A549 (cell line): Measurements from ENCODE around the gene FAM219A. TPM values are rescaled to one million over a fixed set of nuclear protein-coding genes. Genes with fewer than 3 reads are reported as not detected.

Source experiments
- ATAC-seq, 2 experiments: fragments of 200-7000 bp in 1 of 2; fragments of >200 bp in 1 of 2; cut with Nextera tagmentation in 1 of 2; cut with Tn5 transposase in 1 of 2; 3 replicates each; pipeline versions ENCODE4 v1.8.0 to v1.9.1; 2018 to 2020; ENCODE audit warnings: mild to moderate bottlenecking in 1 of 2, moderate library complexity in 1 of 2
- CTCF ChIA-PET: fragments of 300-600 bp; sonication (Branson Sonifier 250); formaldehyde crosslinking; extraction: SDS; loops from one replicate; lab custom pipeline; 2021; ENCODE audit warnings: antibody characterized with exemption, inconsistent platforms; lab: Yijun Ruan, JAX
- POLR2A ChIA-PET: fragments of 350-600 bp; formaldehyde crosslinking; extraction: SDS; loops from one replicate; lab custom pipeline; 2021; ENCODE audit warnings: antibody characterized with exemption, inconsistent platforms; lab: Yijun Ruan, JAX
- DNase-seq, 2 experiments: peaks; one replicate each; pipeline versions ENCODE4 v3.0.0 to v3.0.0-alpha.2; 2011 to 2016; ENCODE audit warnings: low read depth in 1 of 2, low spot score in 1 of 2
- FAIRE-seq: peaks from 2 replicates; lab custom pipeline; 2011; peaks lifted over from hg19 to GRCh38; lab: Jason Lieb, UNC
- H3K27ac ChIP-seq, 2 experiments: fragments of >200 bp; sonication (Bioruptor Twin); formaldehyde crosslinking; 3 replicates each; pipeline ENCODE4 v1.5.1; 2016 to 2017
- H3K4me1 ChIP-seq: fragments of >200 bp; sonication (Bioruptor Twin); formaldehyde crosslinking; 3 replicates; pipeline ENCODE4 v1.6.1; 2016
- H3K4me2 ChIP-seq: fragments of >200 bp; sonication (Bioruptor Twin); formaldehyde crosslinking; 3 replicates; pipeline ENCODE4 v1.6.1; 2016
- H3K4me3 ChIP-seq: fragments of >200 bp; sonication (Bioruptor Twin); formaldehyde crosslinking; 3 replicates; pipeline ENCODE4 v1.5.1; 2016
- H3K9me3 ChIP-seq: fragments of >200 bp; sonication (Bioruptor Twin); formaldehyde crosslinking; 3 replicates; pipeline ENCODE4 v1.6.1; 2016
- CBX2 ChIP-seq: fragments of 200-600 bp; sonication (generic); IDR thresholded peaks from 2 replicates; pipeline ENCODE4 v1.6.1; 2016; ENCODE audit warnings: low read depth, mild to moderate bottlenecking, borderline replicate concordance
- CHD4 ChIP-seq: fragments of 200-600 bp; sonication (generic); IDR thresholded peaks from 2 replicates; pipeline ENCODE4 v1.6.1; 2016; ENCODE audit warnings: antibody characterized with exemption, mild to moderate bottlenecking, borderline replicate concordance
- EHMT2 ChIP-seq: fragments of 200-600 bp; sonication (generic); IDR thresholded peaks from 2 replicates; pipeline ENCODE4 v1.6.1; 2016; ENCODE audit warnings: antibody characterized with exemption, low read depth, mild to moderate bottlenecking, moderate library complexity
- ELK1 ChIP-seq: fragments of 150-350 bp; IDR thresholded peaks from 2 replicates; pipeline ENCODE4 v1.6.1; 2014; ENCODE audit warnings: low read depth, mild to moderate bottlenecking, low read length
- EP300 ChIP-seq, 2 experiments: fragments of >200 bp; sonication (Bioruptor Twin); formaldehyde crosslinking; IDR thresholded peaks; 2 replicates in 1 of 2; 3 replicates in 1 of 2; pipeline ENCODE4 v1.6.1; 2016 to 2017
- FOSB ChIP-seq: fragments of 250-450 bp; sonication (Bioruptor Pico); IDR thresholded peaks from 2 replicates; pipeline ENCODE4 v1.5.0; 2020; ENCODE audit warnings: mild to moderate bottlenecking, moderate library complexity
- FOSL2 ChIP-seq, 2 experiments: fragments of 450-650 bp in 1 of 2; fragments of >200 bp in 1 of 2; sonication (Bioruptor Twin) in 1 of 2; formaldehyde crosslinking; IDR thresholded peaks; 2 replicates each; pipeline versions ENCODE4 v1.5.0 to v1.6.1; 2016 to 2020; ENCODE audit warnings: mild to moderate bottlenecking in 1 of 2, moderate library complexity in 1 of 2
- FOXS1 ChIP-seq: fragments of 250-450 bp; sonication (Bioruptor Pico); IDR thresholded peaks from 2 replicates; pipeline ENCODE4 v1.5.0; 2020; ENCODE audit warnings: mild to moderate bottlenecking, moderate library complexity
- HEYL ChIP-seq: fragments of 250-450 bp; sonication (Bioruptor Pico); IDR thresholded peaks from 2 replicates; pipeline ENCODE4 v1.8.0; 2021; ENCODE audit warnings: mild to moderate bottlenecking, moderate library complexity
- HOXA7 ChIP-seq: fragments of 250-450 bp; sonication (Bioruptor Pico); IDR thresholded peaks from 2 replicates; pipeline ENCODE4 v1.5.0; 2020; ENCODE audit warnings: mild to moderate bottlenecking, moderate library complexity
- JUNB ChIP-seq: fragments of >200 bp; sonication (Bioruptor Twin); formaldehyde crosslinking; IDR thresholded peaks from 2 replicates; pipeline ENCODE4 v1.6.1; 2016
- MAZ ChIP-seq: fragments of 150-350 bp; IDR thresholded peaks from 2 replicates; pipeline ENCODE4 v1.6.1; 2014; ENCODE audit warnings: antibody characterized with exemption, low read depth, low read length, borderline replicate concordance
- PBX3 ChIP-seq: IDR thresholded peaks from 2 replicates; pipeline ENCODE4 v1.6.1; 2012
- TFCP2L1 ChIP-seq: fragments of 250-450 bp; sonication (Bioruptor Pico); IDR thresholded peaks from 2 replicates; pipeline ENCODE4 v1.5.0; 2021; ENCODE audit warnings: mild to moderate bottlenecking
- WGBS: methylation state at CpG from one replicate; pipeline ENCODE4 v1.1.6; 2017; ENCODE audit errors: missing lambda C conversion rate; 5-methylcytosine and 5-hydroxymethylcytosine counted together
- polyA plus RNA-seq, 4 experiments: library from polyadenylated mRNA; depleted of rRNA in 3 of 4; stranded (reverse); fragments of >200 nt; fragmentation: RNase III in 1 of 4; extraction: RNeasy Plus Mini Kit Qiagen cat#74134 plus additional on column Dnase treatment in 1 of 4; gene quantifications; 2 replicates in 3 of 4; 3 replicates in 1 of 4; pipeline ENCODE4 v1.2.3, GENCODE V29; 2011 to 2017
- TF ChIP-seq, protein P1 (sequence below): fragments of 200-600 bp; sonication (generic); IDR thresholded peaks from 2 replicates; pipeline ENCODE4 v1.6.1; 2016; ENCODE audit warnings: antibody characterized with exemption, mild to moderate bottlenecking, moderate library complexity
- TF ChIP-seq, protein P2 (sequence below): fragments of 450-650 bp; IDR thresholded peaks from 2 replicates; pipeline ENCODE4 v1.6.1; 2014; ENCODE audit warnings: antibody characterized with exemption

FAM219A gene
- polyA plus RNA-seq, 2 of the 4 experiments (the other 2 are of a cell fraction): 8.1 to 15.3 TPM

- ATAC-seq (no peak), DNase-seq (no peak), FAIRE-seq (no peak)
- Histone ChIP-seq H3K4me3 (no peak overlapping the region), H3K9me3 (no peaks in the 10 kb centered on the region), H3K27ac (no peak overlapping the region), H3K4me1 (peaks cover 6% of the 10 kb centered on the region; the same call in 1 of the 3 replicates), H3K4me2 (no peak overlapping the region)
- WGBS: 39% methylated on average over 9 of the region's 10 CpGs
- TF ChIP-seq FOSB (CRISPR knock-in tag) (no peak), EP300 (IDR thresholded peaks at IDR 0.05) (no peak), CBX2 (no peak)
- POLR2A ChIA-PET: no interaction called here
- CTCF ChIA-PET: interaction anchor here (1.1 to 7.1 kb wide), 18 partner anchors 13 to 168 kb away, joined by 3 to 114 read pairs (median 22); no protein-coding TSS in a partner anchor
Observed at GRCh38 chr9:34502471-34502870, 44.1 kb upstream of the FAM219A start.

- Histone ChIP-seq H3K27ac (no peak overlapping the region), H3K9me3 (no peaks in the 10 kb centered on the region), H3K4me2 (no peak overlapping the region), H3K4me3 (no peak overlapping the region), H3K4me1 (peaks cover 6% of the 10 kb centered on the region; the same call in 1 of the 3 replicates)
- FAIRE-seq (no peak), DNase-seq (no peak), ATAC-seq (peak in 1 of 2 experiments; percentile 40; a peak in 3 of 6 replicates)
- TF ChIP-seq, protein P1, sequence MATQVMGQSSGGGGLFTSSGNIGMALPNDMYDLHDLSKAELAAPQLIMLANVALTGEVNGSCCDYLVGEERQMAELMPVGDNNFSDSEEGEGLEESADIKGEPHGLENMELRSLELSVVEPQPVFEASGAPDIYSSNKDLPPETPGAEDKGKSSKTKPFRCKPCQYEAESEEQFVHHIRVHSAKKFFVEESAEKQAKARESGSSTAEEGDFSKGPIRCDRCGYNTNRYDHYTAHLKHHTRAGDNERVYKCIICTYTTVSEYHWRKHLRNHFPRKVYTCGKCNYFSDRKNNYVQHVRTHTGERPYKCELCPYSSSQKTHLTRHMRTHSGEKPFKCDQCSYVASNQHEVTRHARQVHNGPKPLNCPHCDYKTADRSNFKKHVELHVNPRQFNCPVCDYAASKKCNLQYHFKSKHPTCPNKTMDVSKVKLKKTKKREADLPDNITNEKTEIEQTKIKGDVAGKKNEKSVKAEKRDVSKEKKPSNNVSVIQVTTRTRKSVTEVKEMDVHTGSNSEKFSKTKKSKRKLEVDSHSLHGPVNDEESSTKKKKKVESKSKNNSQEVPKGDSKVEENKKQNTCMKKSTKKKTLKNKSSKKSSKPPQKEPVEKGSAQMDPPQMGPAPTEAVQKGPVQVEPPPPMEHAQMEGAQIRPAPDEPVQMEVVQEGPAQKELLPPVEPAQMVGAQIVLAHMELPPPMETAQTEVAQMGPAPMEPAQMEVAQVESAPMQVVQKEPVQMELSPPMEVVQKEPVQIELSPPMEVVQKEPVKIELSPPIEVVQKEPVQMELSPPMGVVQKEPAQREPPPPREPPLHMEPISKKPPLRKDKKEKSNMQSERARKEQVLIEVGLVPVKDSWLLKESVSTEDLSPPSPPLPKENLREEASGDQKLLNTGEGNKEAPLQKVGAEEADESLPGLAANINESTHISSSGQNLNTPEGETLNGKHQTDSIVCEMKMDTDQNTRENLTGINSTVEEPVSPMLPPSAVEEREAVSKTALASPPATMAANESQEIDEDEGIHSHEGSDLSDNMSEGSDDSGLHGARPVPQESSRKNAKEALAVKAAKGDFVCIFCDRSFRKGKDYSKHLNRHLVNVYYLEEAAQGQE: no peak
- TF ChIP-seq HOXA7 (CRISPR knock-in tag): no peak
- TF ChIP-seq CHD4: no peak
- no peak for TF ChIP-seq TFCP2L1 (CRISPR knock-in tag)
- TF ChIP-seq MAZ: no peak
- no peak for TF ChIP-seq CBX2
- TF ChIP-seq, protein P2, sequence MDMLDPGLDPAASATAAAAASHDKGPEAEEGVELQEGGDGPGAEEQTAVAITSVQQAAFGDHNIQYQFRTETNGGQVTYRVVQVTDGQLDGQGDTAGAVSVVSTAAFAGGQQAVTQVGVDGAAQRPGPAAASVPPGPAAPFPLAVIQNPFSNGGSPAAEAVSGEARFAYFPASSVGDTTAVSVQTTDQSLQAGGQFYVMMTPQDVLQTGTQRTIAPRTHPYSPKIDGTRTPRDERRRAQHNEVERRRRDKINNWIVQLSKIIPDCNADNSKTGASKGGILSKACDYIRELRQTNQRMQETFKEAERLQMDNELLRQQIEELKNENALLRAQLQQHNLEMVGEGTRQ: no peak
- no peak for TF ChIP-seq EHMT2
- TF ChIP-seq HEYL: no peak
- no peak for TF ChIP-seq PBX3
- TF ChIP-seq JUNB: no peak
- no peak for TF ChIP-seq FOXS1 (CRISPR knock-in tag)
- no peak for TF ChIP-seq ELK1
- no peak for TF ChIP-seq FOSL2 (IDR thresholded peaks at IDR 0.05)
- no peak for TF ChIP-seq FOSL2 (CRISPR knock-in tag; IDR thresholded peaks at IDR 0.05)
- POLR2A ChIA-PET: no interaction called here
- 28% methylated on average over 5 of the region's 5 CpGs for WGBS
- CTCF ChIA-PET: interaction anchor here (1.0 to 7.1 kb wide), 25 partner anchors 13 to 168 kb away, joined by 3 to 114 read pairs (median 11); no protein-coding TSS in a partner anchor
Observed at GRCh38 chr9:34501889-34502425, 43.6 kb upstream of the FAM219A start.
